Panc1 (cell line): ENCODE data around the gene MEIS2. TPM values are rescaled to one million over a fixed set of nuclear protein-coding genes. Genes with fewer than 3 reads are reported as not detected.

Source experiments
- ATAC-seq: fragments of 200-7000 bp; cut with Tn5 transposase; 2 replicates; pipeline ENCODE4 v1.9.1; 2020; ENCODE audit warnings: mild to moderate bottlenecking, moderate library complexity
- BruUV-seq: library from RNA; stranded (reverse); fragments of 400-500 nt; replicated peaks from 2 replicates; lab custom pipeline; 2021; lab: Mats Ljungman, UMichigan
- CTCF ChIA-PET: fragments of 300-600 bp; sonication (Branson Sonifier 250); formaldehyde crosslinking; loops from one replicate; lab custom pipeline; 2022; ENCODE audit warnings: antibody characterized with exemption; lab: Charles Lee
- POLR2A ChIA-PET: fragments of 300-600 bp; sonication (Branson Sonifier 250); formaldehyde crosslinking; loops from one replicate; lab custom pipeline; 2022; ENCODE audit warnings: antibody characterized with exemption; lab: Charles Lee
- DNase-seq: peaks from one replicate; pipeline ENCODE4 v3.0.0-alpha.2; 2010; ENCODE audit warnings: low read depth, low spot score
- H3K27ac ChIP-seq: 2 replicates; pipeline ENCODE4 v1.5.1; 2011; ENCODE audit warnings: mild to moderate bottlenecking, low read length, inconsistent platforms
- H3K27me3 ChIP-seq: fragments of 200-500 bp; sonication (Bioruptor generic); 2 replicates; pipeline ENCODE4 v1.6.0; 2014; ENCODE audit warnings: low read length, inconsistent platforms; ENCODE audit not compliant: control insufficient read depth, insufficient read depth
- H3K36me3 ChIP-seq: fragments of 200-500 bp; sonication (Bioruptor generic); 2 replicates; pipeline ENCODE4 v1.5.1; 2014; ENCODE audit warnings: inconsistent platforms, mild to moderate bottlenecking, low read length, moderate library complexity; ENCODE audit not compliant: control insufficient read depth, insufficient read depth
- H3K4me1 ChIP-seq: 2 replicates; pipeline ENCODE4 v1.5.1; 2011; ENCODE audit warnings: inconsistent platforms, mild to moderate bottlenecking, low read length, moderate library complexity; ENCODE audit not compliant: control insufficient read depth, insufficient read depth
- H3K4me3 ChIP-seq, 2 experiments: 2 replicates each; pipeline ENCODE4 v1.5.1; 2011 to 2012; ENCODE audit warnings: low read depth in 2 of 2, low read length in 2 of 2, mild to moderate bottlenecking in 2 of 2, inconsistent platforms in 1 of 2, moderate library complexity in 1 of 2
- H3K9me3 ChIP-seq: fragments of 200-500 bp; sonication (Bioruptor generic); 2 replicates; pipeline ENCODE4 v1.5.1; 2014; ENCODE audit warnings: low read depth, mild to moderate bottlenecking, inconsistent platforms, low read length, moderate library complexity; ENCODE audit not compliant: control insufficient read depth, insufficient read depth
- CTCF ChIP-seq: fragments of 450-650 bp; IDR thresholded peaks from 2 replicates; pipeline ENCODE4 v1.5.1; 2017; ENCODE audit warnings: mild to moderate bottlenecking
- POLR2AphosphoS5 ChIP-seq: IDR thresholded peaks from 2 replicates; pipeline ENCODE4 v1.6.1; 2012; ENCODE audit warnings: mild to moderate bottlenecking, low read depth, low read length, moderate library complexity
- REST ChIP-seq, 2 experiments: IDR thresholded peaks; 2 replicates each; pipeline ENCODE4 v1.6.1; 2011 to 2012; ENCODE audit warnings: low read depth in 2 of 2, control low read depth in 1 of 2, low read length in 1 of 2, mild to moderate bottlenecking in 1 of 2, moderate library complexity in 1 of 2; ENCODE audit not compliant: insufficient read depth in 1 of 2
- SIN3A ChIP-seq: IDR thresholded peaks from 2 replicates; pipeline ENCODE4 v1.6.1; 2012; ENCODE audit warnings: low read depth, mild to moderate bottlenecking, low read length, moderate library complexity, borderline replicate concordance; ENCODE audit not compliant: insufficient read depth
- TCF7L2 ChIP-seq: IDR thresholded peaks from 2 replicates; pipeline ENCODE4 v1.6.1; 2011; ENCODE audit warnings: mild to moderate bottlenecking, low read depth, low read length, inconsistent platforms
- in situ Hi-C: cut with HindIII; loops from 2 replicates; pipeline ENCODE4 v1.10.0; 2016; ENCODE audit warnings: low sequenced_read_pairs, low pct_unique_long_range_greater_than_20kb
- intact Hi-C: fragments of 100-400 bp; cut with micrococcal nuclease; formaldehyde crosslinking; loops from one replicate; pipeline ENCODE4 v1.10.0; 2022; ENCODE audit not compliant: unreplicated experiment
- total RNA-seq: library from RNA; stranded (reverse); gene quantifications from one replicate; pipeline ENCODE4 v1.2.1, GENCODE V29; 2021; ENCODE audit not compliant: unreplicated experiment

The MEIS2 gene
- total RNA-seq, 1 experiment from 2014 or later: 9.3 TPM

GRCh38 chr15:36932070-36932469 lies 168.3 kb downstream of the MEIS2 start:
- no peak for TF ChIP-seq CTCF
- no peak for TF ChIP-seq TCF7L2
- TF ChIP-seq POLR2AphosphoS5: no peak
- TF ChIP-seq REST (IDR thresholded peaks at IDR 0.05; ENCODE audit: insufficient read depth in 1 of 2, low read depth in 2 of 2, low read length in 1 of 2): no peak
- no peak for TF ChIP-seq SIN3A
- H3K9me3 ChIP-seq: no peaks in the 10 kb centered on the region
- H3K4me1 ChIP-seq: no peaks in the 10 kb centered on the region
- no TSS peak for BruUV-seq
- H3K36me3 ChIP-seq: no peaks in the 10 kb centered on the region
- H3K27ac ChIP-seq: no peak overlapping the region
- ATAC-seq (no peak), DNase-seq (no peak)
- intact Hi-C loops (no loop called here), in situ Hi-C loops (no loop called here)
- CTCF ChIA-PET: no interaction called here
- no peak overlapping the region for H3K4me3 ChIP-seq
- no peaks in the 10 kb centered on the region for H3K27me3 ChIP-seq
- POLR2A ChIA-PET: interaction anchor here (0.6 kb wide), 1 partner anchor 166 kb away, joined by 15 read pairs; no protein-coding TSS in a partner anchor

- H3K27ac ChIP-seq: no peak overlapping the region
- H3K9me3 ChIP-seq: no peaks in the 10 kb centered on the region
- ATAC-seq (no peak), DNase-seq (no peak)
- TF ChIP-seq CTCF: no peak
- TF ChIP-seq TCF7L2: no peak
- no peak for TF ChIP-seq REST (IDR thresholded peaks at IDR 0.05; ENCODE audit: insufficient read depth in 1 of 2, low read depth in 2 of 2, low read length in 1 of 2)
- TF ChIP-seq POLR2AphosphoS5: no peak
- TF ChIP-seq SIN3A: no peak
- in situ Hi-C loops (no loop called here), intact Hi-C loops (no loop called here)
- no peaks in the 10 kb centered on the region for H3K36me3 ChIP-seq
- POLR2A ChIA-PET: interaction anchor here (0.6 kb wide), 1 partner anchor 166 kb away, joined by 15 read pairs; no protein-coding TSS in a partner anchor
- H3K4me1 ChIP-seq: no peaks in the 10 kb centered on the region
- H3K27me3 ChIP-seq: no peaks in the 10 kb centered on the region
- CTCF ChIA-PET: no interaction called here
- H3K4me3 ChIP-seq: no peak overlapping the region
- BruUV-seq: no TSS peak
Observed at GRCh38 chr15:36931434-36931833, 168.9 kb downstream of the MEIS2 start.
